GM21367 (cell line): ENCODE results near the gene PHYHIPL.

Experiments
- ATAC-seq: cut with Tn5 transposase; IDR thresholded peaks from one replicate; pipeline ENCODE4 v1.9.1; 2021; ENCODE audit not compliant: unreplicated experiment

PHYHIPL gene

GRCh38 chr10:59289853-59290252 lies 113.4 kb downstream of the PHYHIPL start:
- no peak for ATAC-seq

GRCh38 chr10:59290448-59290847 lies 114.0 kb downstream of the PHYHIPL start:
- no peak for ATAC-seq
